ENCODE measurements around the gene SEC11A.
"Not testable (repeated sequence)": the region's sequence is repeated elsewhere in the genome, so short reads cannot be mapped to it uniquely, and the experiment has no call there.

Gene SEC11A

GRCh38 chr15:84647726-84648125 is 68.2 kb downstream of the SEC11A start:
- Histone ChIP-seq H3K9ac (ENCODE audit: low read depth, low read length) (no peak overlapping the region), H3K4me3 (ENCODE audit: low read depth in 1 of 2, low read length in 2 of 2) (no peak overlapping the region), H3K27me3 (ENCODE audit: insufficient read depth, low read length, poor library complexity) (no peaks in the 10 kb centered on the region), H3K4me2 (ENCODE audit: insufficient read depth, low read length) (no peak overlapping the region), H2AFZ (ENCODE audit: low read depth, low read length) (no peak overlapping the region), H3K4me1 (ENCODE audit: insufficient read depth, low read length) (peaks cover 10% of the 10 kb centered on the region), H4K20me1 (ENCODE audit: insufficient read depth, low read length) (peaks cover 5% of the 10 kb centered on the region; the same call in 1 of the 2 replicates), H3K27ac (ENCODE audit: low read length) (no peak overlapping the region), H3K9me3 (ENCODE audit: insufficient read depth, low read length, severe bottlenecking) (no peaks in the 10 kb centered on the region), H3K36me3 (ENCODE audit: insufficient read depth, low read length) (peaks cover 83% of the 10 kb centered on the region), H3K79me2 (ENCODE audit: insufficient read depth, low read length) (peaks cover 11% of the 10 kb centered on the region)
- DNase-seq (no peak), ATAC-seq (ENCODE audit: insufficient read depth, low read depth) (no peak)
- TF ChIP-seq CTCF (IDR thresholded peaks at IDR 0.05; ENCODE audit: borderline replicate concordance, extremely low read depth, low read length, poor library complexity, severe bottlenecking) = no peak
- no peak for TF ChIP-seq EZH2 (IDR thresholded peaks at IDR 0.05; ENCODE audit: borderline replicate concordance, low read depth, low read length, severe bottlenecking)

- DNase-seq = no peak
- Histone ChIP-seq H3K4me2 (ENCODE audit: insufficient read depth, low read length) (no peak overlapping the region), H3K27me3 (ENCODE audit: insufficient read depth, low read length, poor library complexity) (no peaks in the 10 kb centered on the region), H3K4me1 (ENCODE audit: insufficient read depth, low read length) (no peaks in the 10 kb centered on the region), H2AFZ (ENCODE audit: low read depth, low read length) (no peak overlapping the region), H3K27ac (ENCODE audit: low read length) (no peak overlapping the region), H4K20me1 (ENCODE audit: insufficient read depth, low read length) (peaks cover 5% of the 10 kb centered on the region; the same call in 1 of the 2 replicates), H3K36me3 (ENCODE audit: insufficient read depth, low read length) (peaks cover 82% of the 10 kb centered on the region), H3K4me3 (ENCODE audit: low read depth in 1 of 2, low read length in 2 of 2) (no peak overlapping the region), H3K79me2 (ENCODE audit: insufficient read depth, low read length) (no peaks in the 10 kb centered on the region), H3K9me3 (ENCODE audit: insufficient read depth, low read length, severe bottlenecking) (no peaks in the 10 kb centered on the region), H3K9ac (ENCODE audit: low read depth, low read length) (no peak overlapping the region)
- no peak for ATAC-seq (ENCODE audit: insufficient read depth, low read depth)
- TF ChIP-seq EZH2 (IDR thresholded peaks at IDR 0.05; ENCODE audit: borderline replicate concordance, low read depth, low read length, severe bottlenecking) (no peak), CTCF (IDR thresholded peaks at IDR 0.05; ENCODE audit: borderline replicate concordance, extremely low read depth, low read length, poor library complexity, severe bottlenecking) (no peak)
These were observed 69.9 kb downstream of the SEC11A start for GRCh38 chr15:84645997-84646396.

GRCh38 chr15:84645496-84645895 is 70.4 kb downstream of the SEC11A start:
- Histone ChIP-seq H3K9me3 (ENCODE audit: insufficient read depth, low read length, severe bottlenecking) (no peaks in the 10 kb centered on the region), H3K36me3 (ENCODE audit: insufficient read depth, low read length) (peaks cover 87% of the 10 kb centered on the region), H3K27me3 (ENCODE audit: insufficient read depth, low read length, poor library complexity) (no peaks in the 10 kb centered on the region), H3K27ac (ENCODE audit: low read length) (no peak overlapping the region), H3K9ac (ENCODE audit: low read depth, low read length) (no peak overlapping the region), H4K20me1 (ENCODE audit: insufficient read depth, low read length) (peaks cover 5% of the 10 kb centered on the region; the same call in 1 of the 2 replicates), H3K79me2 (ENCODE audit: insufficient read depth, low read length) (no peaks in the 10 kb centered on the region), H3K4me2 (ENCODE audit: insufficient read depth, low read length) (no peak overlapping the region), H3K4me3 (ENCODE audit: low read depth in 1 of 2, low read length in 2 of 2) (no peak overlapping the region), H3K4me1 (ENCODE audit: insufficient read depth, low read length) (no peaks in the 10 kb centered on the region), H2AFZ (ENCODE audit: low read depth, low read length) (no peak overlapping the region)
- ATAC-seq (ENCODE audit: insufficient read depth, low read depth) (no peak), DNase-seq (no peak)
- TF ChIP-seq EZH2 (IDR thresholded peaks at IDR 0.05; ENCODE audit: borderline replicate concordance, low read depth, low read length, severe bottlenecking) (no peak), CTCF (IDR thresholded peaks at IDR 0.05; ENCODE audit: borderline replicate concordance, extremely low read depth, low read length, poor library complexity, severe bottlenecking) (no peak)

- ATAC-seq (ENCODE audit: insufficient read depth, low read depth) = no peak
- peaks cover 91% of the 10 kb centered on the region for H3K36me3 ChIP-seq (ENCODE audit: insufficient read depth, low read length)
- TF ChIP-seq EZH2 (IDR thresholded peaks at IDR 0.05; ENCODE audit: borderline replicate concordance, low read depth, low read length, severe bottlenecking) = no peak
- TF ChIP-seq CTCF (IDR thresholded peaks at IDR 0.05; ENCODE audit: borderline replicate concordance, extremely low read depth, low read length, poor library complexity, severe bottlenecking) = no peak
These were observed 72.1 kb downstream of the SEC11A start for GRCh38 chr15:84643838-84644237.

GRCh38 chr15:84642640-84643039 is 73.3 kb downstream of the SEC11A start:
- not testable (repeated sequence) for H4K20me1 ChIP-seq (ENCODE audit: insufficient read depth, low read length); H3K9ac ChIP-seq (ENCODE audit: low read depth, low read length); H3K4me1 ChIP-seq (ENCODE audit: insufficient read depth, low read length); H3K4me3 ChIP-seq (ENCODE audit: low read depth in 1 of 2, low read length in 2 of 2); H3K9me3 ChIP-seq (ENCODE audit: insufficient read depth, low read length, severe bottlenecking); DNase-seq; H3K27ac ChIP-seq (ENCODE audit: low read length); ATAC-seq (ENCODE audit: insufficient read depth, low read depth); H2AFZ ChIP-seq (ENCODE audit: low read depth, low read length); H3K79me2 ChIP-seq (ENCODE audit: insufficient read depth, low read length); H3K4me2 ChIP-seq (ENCODE audit: insufficient read depth, low read length); H3K27me3 ChIP-seq (ENCODE audit: insufficient read depth, low read length, poor library complexity)
- H3K36me3 ChIP-seq (ENCODE audit: insufficient read depth, low read length) = peaks cover 86% of the 10 kb centered on the region

More at GRCh38 chr15:84643838-84644237, 72.1 kb downstream of the SEC11A start:
- Histone ChIP-seq H3K79me2 (ENCODE audit: insufficient read depth, low read length) (no peaks in the 10 kb centered on the region), H3K27ac (ENCODE audit: low read length) (no peak overlapping the region), H3K4me2 (ENCODE audit: insufficient read depth, low read length) (no peak overlapping the region), H4K20me1 (ENCODE audit: insufficient read depth, low read length) (peaks cover 5% of the 10 kb centered on the region; the same call in 1 of the 2 replicates), H3K9me3 (ENCODE audit: insufficient read depth, low read length, severe bottlenecking) (no peaks in the 10 kb centered on the region), H3K4me1 (ENCODE audit: insufficient read depth, low read length) (no peaks in the 10 kb centered on the region), H2AFZ (ENCODE audit: low read depth, low read length) (no peak overlapping the region), H3K9ac (ENCODE audit: low read depth, low read length) (no peak overlapping the region), H3K4me3 (ENCODE audit: low read depth in 1 of 2, low read length in 2 of 2) (no peak overlapping the region), H3K27me3 (ENCODE audit: insufficient read depth, low read length, poor library complexity) (no peaks in the 10 kb centered on the region)
- DNase-seq = no peak
